HepG2 (cell line): ENCODE data around the gene COG5. TPM values are rescaled to one million over a fixed set of nuclear protein-coding genes. Genes with fewer than 3 reads are reported as not detected.

ENCODE experiments used
- ARNT2 ChIP-seq: sonication (generic); formaldehyde crosslinking; IDR thresholded peaks from 2 replicates; pipeline ENCODE4 v1.8.0; 2022; ENCODE audit warnings: mild to moderate bottlenecking, low read depth, missing genetic modification reagents, moderate library complexity
- BATF2 ChIP-seq: sonication (generic); formaldehyde crosslinking; IDR thresholded peaks from 2 replicates; pipeline ENCODE4 v1.8.0; 2022; ENCODE audit warnings: mild to moderate bottlenecking, missing genetic modification reagents, moderate library complexity
- DMTF1 ChIP-seq: sonication (generic); formaldehyde crosslinking; IDR thresholded peaks from 2 replicates; pipeline ENCODE4 v1.4.0; 2020; ENCODE audit warnings: mild to moderate bottlenecking, missing genetic modification reagents
- FOXK1 ChIP-seq: sonication (generic); formaldehyde crosslinking; IDR thresholded peaks from 2 replicates; pipeline ENCODE4 v1.4.0; 2020; ENCODE audit warnings: low read depth, missing genetic modification reagents, borderline replicate concordance
- KDM6A ChIP-seq: IDR thresholded peaks from 2 replicates; pipeline ENCODE4 v1.6.1; 2016; ENCODE audit warnings: low read depth
- MLXIP ChIP-seq: sonication (generic); formaldehyde crosslinking; IDR thresholded peaks from 2 replicates; pipeline ENCODE4 v1.9.0; 2021; ENCODE audit warnings: missing genetic modification reagents, borderline replicate concordance
- SIN3B ChIP-seq: fragments of 150-350 bp; IDR thresholded peaks from 2 replicates; pipeline ENCODE4 v1.6.1; 2014; ENCODE audit warnings: low read length
- TEAD3 ChIP-seq: optimal IDR thresholded peaks from 2 replicates; pipeline ENCODE3; 2016; ENCODE audit warnings: borderline replicate concordance
- WIZ ChIP-seq: sonication (generic); formaldehyde crosslinking; IDR thresholded peaks from 2 replicates; pipeline ENCODE4 v1.5.1; 2020; ENCODE audit warnings: mild to moderate bottlenecking, missing genetic modification reagents
- ZNF121 ChIP-seq: sonication (generic); formaldehyde crosslinking; IDR thresholded peaks from 2 replicates; pipeline ENCODE4 v1.5.0; 2020; ENCODE audit warnings: mild to moderate bottlenecking, missing genetic modification reagents
- ZNF180 ChIP-seq: sonication (generic); formaldehyde crosslinking; IDR thresholded peaks from 2 replicates; pipeline ENCODE4 v1.4.0; 2020; ENCODE audit warnings: low read depth, missing genetic modification reagents, borderline replicate concordance
- ZNF280D ChIP-seq: sonication (generic); formaldehyde crosslinking; IDR thresholded peaks from 2 replicates; pipeline ENCODE4 v1.5.1; 2020; ENCODE audit warnings: mild to moderate bottlenecking, missing genetic modification reagents
- ZNF33B ChIP-seq: sonication (generic); formaldehyde crosslinking; IDR thresholded peaks from 2 replicates; pipeline ENCODE4 v1.5.1; 2020; ENCODE audit warnings: mild to moderate bottlenecking, missing genetic modification reagents
- ZNF432 ChIP-seq: sonication (generic); formaldehyde crosslinking; IDR thresholded peaks from 2 replicates; pipeline ENCODE4 v1.5.0; 2020; ENCODE audit warnings: missing genetic modification reagents, mild to moderate bottlenecking, borderline replicate concordance
- ZNF577 ChIP-seq: sonication (generic); formaldehyde crosslinking; IDR thresholded peaks from 2 replicates; pipeline ENCODE4 v1.4.0; 2020; ENCODE audit warnings: mild to moderate bottlenecking, low read depth, missing genetic modification reagents, borderline replicate concordance
- ZNF83 ChIP-seq: sonication (generic); formaldehyde crosslinking; IDR thresholded peaks from 2 replicates; pipeline ENCODE4 v1.4.0; 2020; ENCODE audit warnings: missing genetic modification reagents, mild to moderate bottlenecking, borderline replicate concordance
- ZUFSP ChIP-seq: sonication (generic); formaldehyde crosslinking; IDR thresholded peaks from 2 replicates; pipeline ENCODE4 v1.9.0; 2021; ENCODE audit warnings: missing genetic modification reagents, mild to moderate bottlenecking, borderline replicate concordance
- polyA plus RNA-seq, 8 experiments: library from polyadenylated mRNA; depleted of rRNA in 3 of 8; stranded (reverse) in 7 of 8; unstranded in 1 of 8; fragments of >200 nt; fragmentation: Illumina TruSeq in 4 of 8; extraction: Trizol in 4 of 8; gene quantifications; 2 replicates each; pipeline versions ENCODE4 v1.2.1 to v1.2.3, GENCODE V29; 2011 to 2016; ENCODE audit warnings: low read depth in 4 of 8, missing spikeins in 1 of 8, mixed read lengths in 1 of 8; ENCODE audit not compliant: insufficient read depth in 1 of 8
- total RNA-seq, 5 experiments: library from RNA; depleted of rRNA; stranded (reverse); fragments of >200 nt; fragmentation: Illumina TruSeq; extraction: Trizol; gene quantifications; 2 replicates each; pipeline ENCODE4 v1.2.3, GENCODE V29; 2016; ENCODE audit warnings: low read depth in 1 of 5

The COG5 gene
- total and polyA plus RNA-seq, 2 of the 13 experiments (the other 11 are each of a cell fraction or from before 2014, with no cell fraction given), result 20.4 to 31.3 TPM

GRCh38 chr7:107169120-107170050 lies 394.3 kb downstream of the COG5 start (continued):
- TF ChIP-seq DMTF1 (CRISPR knock-in tag) (no peak), ZNF33B (CRISPR knock-in tag) (no peak), SIN3B (no peak), KDM6A (0 out of 2 replicates have a peak, but pooled peaks have one; percentile 29), ZUFSP (CRISPR knock-in tag) (no peak), ZNF121 (CRISPR knock-in tag) (peak; percentile 28; the same call in 1 of the 2 replicates), FOXK1 (CRISPR knock-in tag) (peak; percentile 84), TEAD3 (CRISPR knock-in tag) (peak; percentile 69), ZNF577 (no peak), WIZ (no peak), ZNF180 (CRISPR knock-in tag) (no peak), BATF2 (CRISPR knock-in tag) (no peak), ZNF83 (CRISPR knock-in tag) (no peak), ZNF280D (peak; percentile 41; the same call in 1 of the 2 replicates), ZNF432 (CRISPR knock-in tag) (no peak), ARNT2 (CRISPR knock-in tag) (no peak), MLXIP (CRISPR knock-in tag) (no peak; the same call in 1 of the 2 replicates)
